ENCODE results near the gene KCNJ6. TPM values are rescaled to one million over a fixed set of nuclear protein-coding genes. Genes with fewer than 3 reads are reported as not detected.

KCNJ6 gene
- total and polyA plus RNA-seq, 4 donors, result 0.01 TPM; not detected in 3

DNA sequence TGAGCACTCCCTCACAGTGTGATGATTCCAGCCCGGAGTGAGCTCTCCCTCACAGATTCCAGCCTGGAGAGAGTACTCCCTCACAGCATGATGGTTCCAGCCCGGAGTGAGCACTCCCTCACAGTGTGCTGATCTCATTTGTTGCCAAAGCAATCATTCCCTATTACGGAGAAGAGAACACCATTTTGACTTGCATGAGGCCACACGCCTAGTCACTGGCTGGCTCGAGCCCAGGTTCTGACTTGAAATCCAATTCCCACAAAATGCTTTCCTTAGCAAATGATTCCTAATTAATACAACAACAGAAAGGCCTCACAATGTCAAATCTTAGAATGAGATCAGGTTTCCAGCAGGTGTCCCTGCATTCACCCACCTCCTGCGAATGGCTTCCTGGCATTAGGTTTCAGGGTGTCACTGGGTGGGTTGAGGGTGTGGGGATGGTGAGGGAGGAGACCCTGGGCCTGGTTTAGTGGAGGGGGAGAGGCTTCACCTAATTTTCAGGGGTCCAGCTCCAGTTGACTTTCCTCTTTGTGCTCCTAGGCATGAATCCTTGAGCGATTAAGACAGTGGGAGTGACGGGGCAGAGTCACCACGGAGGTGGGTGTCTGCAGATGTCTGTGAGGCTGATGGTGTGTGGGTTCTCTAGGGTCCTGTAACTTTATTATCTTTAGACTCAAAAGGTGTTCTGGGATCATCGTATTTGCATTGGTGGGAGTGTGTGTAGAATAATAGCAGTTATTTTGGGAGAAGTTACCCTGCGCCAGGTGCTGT is 158.5 kb downstream of the KCNJ6 start:
- no peak overlapping the region for H3K9ac ChIP-seq (ENCODE audit: low read depth in 1 of 2, low read length in 2 of 2)

DNA sequence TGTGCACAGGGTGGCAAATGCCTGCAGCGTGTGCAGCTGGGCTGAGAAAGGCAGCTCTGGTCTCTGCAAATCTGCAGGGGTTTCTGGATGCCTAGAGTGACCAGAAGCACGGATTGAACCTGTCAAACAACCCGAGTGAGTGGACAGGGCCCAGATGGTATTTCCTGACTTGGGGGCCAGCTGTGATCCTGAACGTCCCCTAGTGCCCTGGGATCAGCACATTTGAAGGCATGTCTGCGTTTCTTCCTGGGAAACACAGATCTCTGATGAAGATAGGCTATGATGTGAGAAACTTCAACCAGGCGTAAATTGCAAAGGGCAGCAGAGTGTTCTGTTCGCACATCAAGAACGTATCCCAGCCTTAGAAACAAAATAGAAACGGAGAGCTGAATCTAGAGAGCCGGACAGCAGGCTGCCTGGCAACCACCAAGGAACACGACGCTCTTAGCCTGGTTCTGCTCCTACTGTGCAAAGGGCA is 163.1 kb downstream of the KCNJ6 start:
- 56% methylated on average over 12 of the region's 12 CpGs for WGBS
- no peak for DNase-seq (ENCODE audit: low spot score)
- Histone ChIP-seq H3K4me1 (ENCODE audit: control insufficient read depth in 4 of 4, insufficient read depth in 4 of 4, low read length in 3 of 4) (no peaks in the 10 kb centered on the region), H3K27ac (ENCODE audit: low read depth in 1 of 2, low read length in 2 of 2) (no peak overlapping the region), H3K36me3 (ENCODE audit: control insufficient read depth in 4 of 4, insufficient read depth in 3 of 4, low read depth in 1 of 4, low read length in 3 of 4) (no peaks in the 10 kb centered on the region), H3K9me3 (ENCODE audit: control insufficient read depth in 4 of 4, low read length in 3 of 4) (no peaks in the 10 kb centered on the region), H3K4me3 (ENCODE audit: low read depth in 1 of 3, low read length in 3 of 3) (no peak overlapping the region), H3K9ac (ENCODE audit: low read depth in 1 of 2, low read length in 2 of 2) (no peak overlapping the region), H3K27me3 (ENCODE audit: control insufficient read depth in 4 of 4, insufficient read depth in 4 of 4, low read length in 3 of 4) (no peaks in the 10 kb centered on the region)
- TF ChIP-seq GABPA (IDR thresholded peaks at IDR 0.05 in 1 of 2, conservative IDR thresholded peaks at IDR 0.05 in 1 of 2) (no peak), SP1 (IDR thresholded peaks at IDR 0.05) (no peak), JUND (IDR thresholded peaks at IDR 0.05) (no peak), RAD21 (IDR thresholded peaks at IDR 0.05) (no peak)
- TF ChIP-seq, protein P1, sequence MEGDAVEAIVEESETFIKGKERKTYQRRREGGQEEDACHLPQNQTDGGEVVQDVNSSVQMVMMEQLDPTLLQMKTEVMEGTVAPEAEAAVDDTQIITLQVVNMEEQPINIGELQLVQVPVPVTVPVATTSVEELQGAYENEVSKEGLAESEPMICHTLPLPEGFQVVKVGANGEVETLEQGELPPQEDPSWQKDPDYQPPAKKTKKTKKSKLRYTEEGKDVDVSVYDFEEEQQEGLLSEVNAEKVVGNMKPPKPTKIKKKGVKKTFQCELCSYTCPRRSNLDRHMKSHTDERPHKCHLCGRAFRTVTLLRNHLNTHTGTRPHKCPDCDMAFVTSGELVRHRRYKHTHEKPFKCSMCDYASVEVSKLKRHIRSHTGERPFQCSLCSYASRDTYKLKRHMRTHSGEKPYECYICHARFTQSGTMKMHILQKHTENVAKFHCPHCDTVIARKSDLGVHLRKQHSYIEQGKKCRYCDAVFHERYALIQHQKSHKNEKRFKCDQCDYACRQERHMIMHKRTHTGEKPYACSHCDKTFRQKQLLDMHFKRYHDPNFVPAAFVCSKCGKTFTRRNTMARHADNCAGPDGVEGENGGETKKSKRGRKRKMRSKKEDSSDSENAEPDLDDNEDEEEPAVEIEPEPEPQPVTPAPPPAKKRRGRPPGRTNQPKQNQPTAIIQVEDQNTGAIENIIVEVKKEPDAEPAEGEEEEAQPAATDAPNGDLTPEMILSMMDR (IDR thresholded peaks at IDR 0.05; ENCODE audit: low read depth, low read length, missing input control), result no peak
- TF ChIP-seq, protein P2, sequence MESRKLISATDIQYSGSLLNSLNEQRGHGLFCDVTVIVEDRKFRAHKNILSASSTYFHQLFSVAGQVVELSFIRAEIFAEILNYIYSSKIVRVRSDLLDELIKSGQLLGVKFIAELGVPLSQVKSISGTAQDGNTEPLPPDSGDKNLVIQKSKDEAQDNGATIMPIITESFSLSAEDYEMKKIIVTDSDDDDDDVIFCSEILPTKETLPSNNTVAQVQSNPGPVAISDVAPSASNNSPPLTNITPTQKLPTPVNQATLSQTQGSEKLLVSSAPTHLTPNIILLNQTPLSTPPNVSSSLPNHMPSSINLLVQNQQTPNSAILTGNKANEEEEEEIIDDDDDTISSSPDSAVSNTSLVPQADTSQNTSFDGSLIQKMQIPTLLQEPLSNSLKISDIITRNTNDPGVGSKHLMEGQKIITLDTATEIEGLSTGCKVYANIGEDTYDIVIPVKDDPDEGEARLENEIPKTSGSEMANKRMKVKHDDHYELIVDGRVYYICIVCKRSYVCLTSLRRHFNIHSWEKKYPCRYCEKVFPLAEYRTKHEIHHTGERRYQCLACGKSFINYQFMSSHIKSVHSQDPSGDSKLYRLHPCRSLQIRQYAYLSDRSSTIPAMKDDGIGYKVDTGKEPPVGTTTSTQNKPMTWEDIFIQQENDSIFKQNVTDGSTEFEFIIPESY (IDR thresholded peaks at IDR 0.05), result no peak

More for the DNA sequence above, 158.5 kb downstream of the KCNJ6 start:
- TF ChIP-seq, protein P3, sequence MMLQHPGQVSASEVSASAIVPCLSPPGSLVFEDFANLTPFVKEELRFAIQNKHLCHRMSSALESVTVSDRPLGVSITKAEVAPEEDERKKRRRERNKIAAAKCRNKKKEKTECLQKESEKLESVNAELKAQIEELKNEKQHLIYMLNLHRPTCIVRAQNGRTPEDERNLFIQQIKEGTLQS (IDR thresholded peaks at IDR 0.05), result no peak
- TF ChIP-seq, protein P1 (IDR thresholded peaks at IDR 0.05; ENCODE audit: low read depth, low read length, missing input control), result no peak
- TF ChIP-seq, protein P4, sequence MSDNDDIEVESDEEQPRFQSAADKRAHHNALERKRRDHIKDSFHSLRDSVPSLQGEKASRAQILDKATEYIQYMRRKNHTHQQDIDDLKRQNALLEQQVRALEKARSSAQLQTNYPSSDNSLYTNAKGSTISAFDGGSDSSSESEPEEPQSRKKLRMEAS (IDR thresholded peaks at IDR 0.05), result no peak
- TF ChIP-seq HNF4A (conservative IDR thresholded peaks at IDR 0.05) (no peak), GABPA (IDR thresholded peaks at IDR 0.05 in 1 of 2, conservative IDR thresholded peaks at IDR 0.05 in 1 of 2) (no peak), JUND (IDR thresholded peaks at IDR 0.05) (no peak), YY1 (IDR thresholded peaks at IDR 0.05) (no peak), FOXA1 (IDR thresholded peaks at IDR 0.05) (no peak), EGR1 (IDR thresholded peaks at IDR 0.05; ENCODE audit: low read depth in 2 of 2) (no peak)
- TF ChIP-seq, protein P5, sequence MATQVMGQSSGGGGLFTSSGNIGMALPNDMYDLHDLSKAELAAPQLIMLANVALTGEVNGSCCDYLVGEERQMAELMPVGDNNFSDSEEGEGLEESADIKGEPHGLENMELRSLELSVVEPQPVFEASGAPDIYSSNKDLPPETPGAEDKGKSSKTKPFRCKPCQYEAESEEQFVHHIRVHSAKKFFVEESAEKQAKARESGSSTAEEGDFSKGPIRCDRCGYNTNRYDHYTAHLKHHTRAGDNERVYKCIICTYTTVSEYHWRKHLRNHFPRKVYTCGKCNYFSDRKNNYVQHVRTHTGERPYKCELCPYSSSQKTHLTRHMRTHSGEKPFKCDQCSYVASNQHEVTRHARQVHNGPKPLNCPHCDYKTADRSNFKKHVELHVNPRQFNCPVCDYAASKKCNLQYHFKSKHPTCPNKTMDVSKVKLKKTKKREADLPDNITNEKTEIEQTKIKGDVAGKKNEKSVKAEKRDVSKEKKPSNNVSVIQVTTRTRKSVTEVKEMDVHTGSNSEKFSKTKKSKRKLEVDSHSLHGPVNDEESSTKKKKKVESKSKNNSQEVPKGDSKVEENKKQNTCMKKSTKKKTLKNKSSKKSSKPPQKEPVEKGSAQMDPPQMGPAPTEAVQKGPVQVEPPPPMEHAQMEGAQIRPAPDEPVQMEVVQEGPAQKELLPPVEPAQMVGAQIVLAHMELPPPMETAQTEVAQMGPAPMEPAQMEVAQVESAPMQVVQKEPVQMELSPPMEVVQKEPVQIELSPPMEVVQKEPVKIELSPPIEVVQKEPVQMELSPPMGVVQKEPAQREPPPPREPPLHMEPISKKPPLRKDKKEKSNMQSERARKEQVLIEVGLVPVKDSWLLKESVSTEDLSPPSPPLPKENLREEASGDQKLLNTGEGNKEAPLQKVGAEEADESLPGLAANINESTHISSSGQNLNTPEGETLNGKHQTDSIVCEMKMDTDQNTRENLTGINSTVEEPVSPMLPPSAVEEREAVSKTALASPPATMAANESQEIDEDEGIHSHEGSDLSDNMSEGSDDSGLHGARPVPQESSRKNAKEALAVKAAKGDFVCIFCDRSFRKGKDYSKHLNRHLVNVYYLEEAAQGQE (IDR thresholded peaks at IDR 0.05), result no peak
- Histone ChIP-seq H3K4me1 (ENCODE audit: control insufficient read depth in 4 of 4, insufficient read depth in 4 of 4, low read length in 3 of 4) (no peaks in the 10 kb centered on the region), H3K27me3 (ENCODE audit: control insufficient read depth in 4 of 4, insufficient read depth in 4 of 4, low read length in 3 of 4) (no peaks in the 10 kb centered on the region), H3K9me3 (ENCODE audit: control insufficient read depth in 4 of 4, low read length in 3 of 4) (no peaks in the 10 kb centered on the region), H3K27ac (ENCODE audit: low read depth in 1 of 2, low read length in 2 of 2) (no peak overlapping the region), H3K36me3 (ENCODE audit: control insufficient read depth in 4 of 4, insufficient read depth in 3 of 4, low read depth in 1 of 4, low read length in 3 of 4) (no peaks in the 10 kb centered on the region), H3K4me3 (ENCODE audit: low read depth in 1 of 3, low read length in 3 of 3) (no peak overlapping the region)
- no peak for DNase-seq (ENCODE audit: low spot score)
- 63% methylated on average over 11 of the region's 11 CpGs for WGBS

All from liver (tissue), 9 donors.